IMR-90 (cell line): Measurements from ENCODE around the gene GZMM. TPM values are rescaled to one million over a fixed set of nuclear protein-coding genes. Genes with fewer than 3 reads are reported as not detected.
A peak's percentile ranks its signal among the peaks of the same experiment; 100 is the strongest.

Experiments used
- ATAC-seq: fragments of 200-7000 bp; cut with Tn5 transposase; 2 replicates; pipeline ENCODE4 v1.9.1; 2020; ENCODE audit warnings: low read depth, mild to moderate bottlenecking, moderate library complexity
- BruUV-seq: library from RNA; stranded (reverse); fragments of 400-500 nt; replicated peaks from 2 replicates; lab custom pipeline; 2021; lab: Mats Ljungman, UMichigan
- CTCF ChIA-PET: fragments of 300-600 bp; formaldehyde crosslinking; extraction: SDS; loops from one replicate; lab custom pipeline; 2021; ENCODE audit warnings: antibody characterized with exemption; lab: Yijun Ruan, JAX
- POLR2A ChIA-PET: fragments of 300-600 bp; sonication (Branson Sonifier 250); formaldehyde crosslinking; loops from one replicate; lab custom pipeline; 2022; ENCODE audit warnings: antibody characterized with exemption; ENCODE audit not compliant: unreplicated experiment; lab: Charles Lee
- DNase-seq: peaks from one replicate; pipeline ENCODE4 v3.0.0; 2013
- H2AFZ ChIP-seq: replicated peaks from 2 replicates; pipeline ENCODE3; 2013; ENCODE audit warnings: low read length, mild to moderate bottlenecking; ENCODE audit not compliant: poor library complexity
- H2AK5ac ChIP-seq: 2 replicates; pipeline ENCODE4 v1.6.1; 2013; ENCODE audit warnings: low read depth, low read length, inconsistent platforms
- H2AK9ac ChIP-seq: replicated peaks from 2 replicates; pipeline ENCODE3; 2013; ENCODE audit warnings: mild to moderate bottlenecking, low read depth, low read length, moderate library complexity; ENCODE audit not compliant: poor library complexity
- H2BK120ac ChIP-seq: 2 replicates; pipeline ENCODE4 v1.6.1; 2013; ENCODE audit warnings: low read depth, low read length, inconsistent platforms
- H2BK15ac ChIP-seq: 3 replicates; pipeline ENCODE4 v1.6.1; 2013; ENCODE audit warnings: low read depth, low read length, inconsistent platforms
- H2BK20ac ChIP-seq: 2 replicates; pipeline ENCODE4 v1.6.1; 2013; ENCODE audit warnings: low read depth, mild to moderate bottlenecking, inconsistent platforms, low read length, moderate library complexity
- H2BK5ac ChIP-seq: 2 replicates; pipeline ENCODE4 v1.6.1; 2013; ENCODE audit warnings: mild to moderate bottlenecking, low read depth, low read length, inconsistent platforms; ENCODE audit not compliant: poor library complexity, severe bottlenecking
- H3K14ac ChIP-seq: replicated peaks from 2 replicates; pipeline ENCODE4 v1.6.1; 2013; ENCODE audit warnings: low read depth, low read length, inconsistent platforms
- H3K18ac ChIP-seq: 2 replicates; pipeline ENCODE4 v1.6.1; 2013; ENCODE audit warnings: low read depth, low read length, control low read depth
- H3K23ac ChIP-seq: 2 replicates; pipeline ENCODE4 v1.6.1; 2013; ENCODE audit warnings: low read depth, low read length, inconsistent platforms
- H3K27ac ChIP-seq: 2 replicates; pipeline ENCODE4 v1.5.1; 2013; ENCODE audit warnings: mild to moderate bottlenecking, control low read depth, low read length; ENCODE audit not compliant: insufficient read depth
- H3K27me3 ChIP-seq: 2 replicates; pipeline ENCODE4 v1.6.1; 2013; ENCODE audit warnings: low read length; ENCODE audit not compliant: control insufficient read depth, insufficient read depth
- H3K36me3 ChIP-seq: 2 replicates; pipeline ENCODE4 v1.6.1; 2013; ENCODE audit warnings: low read length, mixed read lengths; ENCODE audit not compliant: control insufficient read depth, insufficient read depth
- H3K4ac ChIP-seq: 2 replicates; pipeline ENCODE4 v1.6.1; 2013; ENCODE audit warnings: low read depth, low read length, inconsistent platforms
- H3K4me1 ChIP-seq: 2 replicates; pipeline ENCODE4 v1.6.1; 2013; ENCODE audit warnings: low read length, mixed read lengths; ENCODE audit not compliant: control insufficient read depth, insufficient read depth
- H3K4me2 ChIP-seq: 2 replicates; pipeline ENCODE4 v1.6.1; 2013; ENCODE audit warnings: low read depth, mild to moderate bottlenecking, control low read depth, low read length, moderate library complexity
- H3K4me3 ChIP-seq: 2 replicates; pipeline ENCODE4 v1.5.1; 2013; ENCODE audit warnings: low read depth, mild to moderate bottlenecking, control low read depth, low read length, moderate library complexity; ENCODE audit not compliant: insufficient read depth
- H3K56ac ChIP-seq: 2 replicates; pipeline ENCODE4 v1.6.1; 2013; ENCODE audit warnings: low read length, inconsistent platforms; ENCODE audit not compliant: insufficient read depth; ENCODE audit errors: extremely low read depth
- H3K79me1 ChIP-seq, 2 experiments: 2 replicates each; pipeline ENCODE4 v1.6.1; 2013; ENCODE audit warnings: low read length in 2 of 2, inconsistent platforms in 1 of 2, low read depth in 1 of 2
- H3K9ac ChIP-seq: 2 replicates; pipeline ENCODE4 v1.6.1; 2013; ENCODE audit warnings: low read depth, low read length, control low read depth
- H3K9me1 ChIP-seq: 2 replicates; pipeline ENCODE4 v1.6.1; 2013; ENCODE audit warnings: low read length, inconsistent platforms; ENCODE audit not compliant: insufficient read depth
- H3K9me3 ChIP-seq: 2 replicates; pipeline ENCODE4 v1.6.1; 2013; ENCODE audit warnings: low read length; ENCODE audit not compliant: control insufficient read depth, insufficient read depth
- H4K20me1 ChIP-seq: 2 replicates; pipeline ENCODE4 v1.6.1; 2013; ENCODE audit warnings: low read length, inconsistent platforms; ENCODE audit not compliant: insufficient read depth
- H4K5ac ChIP-seq: 2 replicates; pipeline ENCODE4 v1.6.1; 2013; ENCODE audit warnings: mild to moderate bottlenecking, low read depth, low read length, control low read depth
- H4K8ac ChIP-seq, 2 experiments: 2 replicates each; pipeline ENCODE4 v1.6.1; 2013; ENCODE audit warnings: low read depth in 2 of 2, low read length in 2 of 2, control low read depth in 1 of 2, inconsistent platforms in 1 of 2
- H4K91ac ChIP-seq: 2 replicates; pipeline ENCODE4 v1.6.1; 2013; ENCODE audit warnings: low read depth, low read length, inconsistent platforms; ENCODE audit not compliant: insufficient read depth
- BHLHE40 ChIP-seq: fragments of 150-350 bp; IDR thresholded peaks from 2 replicates; pipeline ENCODE4 v1.6.1; 2016; ENCODE audit warnings: mild to moderate bottlenecking, low read depth, low read length
- CEBPB ChIP-seq: IDR thresholded peaks from 2 replicates; pipeline ENCODE4 v1.6.1; 2012; ENCODE audit warnings: low read depth, low read length, improper control_type of control experiment
- CHD1 ChIP-seq: IDR thresholded peaks from 2 replicates; pipeline ENCODE4 v1.6.1; 2012; ENCODE audit warnings: low read depth, low read length, improper control_type of control experiment
- CTCF ChIP-seq: conservative IDR thresholded peaks from 2 replicates; pipeline ENCODE4 v1.5.1; 2012; ENCODE audit warnings: mild to moderate bottlenecking, low read depth, low read length, improper control_type of control experiment
- ELK1 ChIP-seq: fragments of 150-350 bp; IDR thresholded peaks from 2 replicates; pipeline ENCODE4 v1.6.1; 2016; ENCODE audit warnings: low read depth, mild to moderate bottlenecking, low read length, moderate library complexity, borderline replicate concordance
- FOS ChIP-seq: fragments of 150-350 bp; IDR thresholded peaks from 2 replicates; pipeline ENCODE4 v1.6.1; 2016; ENCODE audit warnings: low read depth, low read length
- MAFK ChIP-seq: IDR thresholded peaks from 2 replicates; pipeline ENCODE4 v1.6.1; 2012; ENCODE audit warnings: low read depth, low read length, improper control_type of control experiment
- MAZ ChIP-seq: IDR thresholded peaks from 2 replicates; pipeline ENCODE4 v1.6.1; 2012; ENCODE audit warnings: low read depth, mild to moderate bottlenecking, low read length, improper control_type of control experiment, moderate library complexity, borderline replicate concordance
- MXI1 ChIP-seq: IDR thresholded peaks from 2 replicates; pipeline ENCODE4 v1.6.1; 2012; ENCODE audit warnings: low read depth, mild to moderate bottlenecking, low read length, moderate library complexity, borderline replicate concordance
- NFE2L2 ChIP-seq: fragments of 150-350 bp; IDR thresholded peaks from 2 replicates; pipeline ENCODE4 v1.6.1; 2016; ENCODE audit warnings: low read depth, mild to moderate bottlenecking, low read length
- POLR2A ChIP-seq: IDR thresholded peaks from 2 replicates; pipeline ENCODE4 v1.6.1; 2012; ENCODE audit warnings: mild to moderate bottlenecking, low read depth, low read length
- RCOR1 ChIP-seq: IDR thresholded peaks from 2 replicates; pipeline ENCODE4 v1.6.1; 2012; ENCODE audit warnings: mild to moderate bottlenecking, low read length, improper control_type of control experiment; ENCODE audit not compliant: insufficient replicate concordance
- RFX5 ChIP-seq: IDR thresholded peaks from 2 replicates; pipeline ENCODE4 v1.8.0; 2012; ENCODE audit warnings: low read depth, mild to moderate bottlenecking, low read length, moderate library complexity
- SMC3 ChIP-seq: fragments of 150-350 bp; IDR thresholded peaks from 2 replicates; pipeline ENCODE4 v1.6.1; 2016; ENCODE audit warnings: low read depth, mild to moderate bottlenecking, antibody characterized with exemption, low read length, moderate library complexity
- USF2 ChIP-seq: fragments of 150-350 bp; IDR thresholded peaks from 2 replicates; pipeline ENCODE4 v1.6.1; 2017; ENCODE audit warnings: mild to moderate bottlenecking, antibody characterized with exemption, low read length, low read depth
- WGBS, 2 experiments: methylation state at CpG; one replicate each; pipeline versions ENCODE4 v1.1.5 to v1.1.7; 2013; ENCODE audit warnings: missing lambda C conversion rate in 2 of 2; ENCODE audit not compliant: insufficient read length in 1 of 2; ENCODE audit errors: extremely low coverage in 2 of 2; 5-methylcytosine and 5-hydroxymethylcytosine counted together
- dilution Hi-C: fragments of 300-500 bp; cut with HindIII; formaldehyde crosslinking; loops from one replicate; pipeline ENCODE4 v1.14.3; 2018; ENCODE audit warnings: low sequenced_read_pairs; ENCODE audit not compliant: unreplicated experiment
- in situ Hi-C: fragments of 300-500 bp; cut with MboI; formaldehyde crosslinking; loops from 3 replicates; pipeline ENCODE4 v1.14.3; 2019; ENCODE audit warnings: low sequenced_read_pairs, inconsistent platforms, mixed read lengths
- intact Hi-C: fragments of 100-400 bp; cut with micrococcal nuclease; formaldehyde crosslinking; loops from 2 replicates; pipeline ENCODE4 v1.10.0; 2022
- polyA plus RNA-seq, 3 experiments: library from polyadenylated mRNA; depleted of rRNA; stranded (reverse); fragments of >200 nt; gene quantifications; 2 replicates each; pipeline ENCODE4 v1.2.3, GENCODE V29; 2012; ENCODE audit warnings: low replicate concordance in 1 of 3
- total RNA-seq: library from RNA; depleted of rRNA; stranded (reverse); fragments of >200 nt; gene quantifications from 2 replicates; pipeline ENCODE4 v1.2.3, GENCODE V29; 2012

GZMM gene
- total and polyA plus RNA-seq, 2 of the 4 experiments (the other 2 are of a cell fraction): 0.24 TPM; not detected in 1

GRCh38 chr19:576768-577438 is 33.0 kb downstream of the GZMM start:
- no peak overlapping the region for H4K5ac ChIP-seq
- H4K91ac ChIP-seq: no peak overlapping the region
- in situ Hi-C loops (no loop called here), dilution Hi-C loops (no loop called here), intact Hi-C loops (no loop called here)
- no peak overlapping the region for H2AFZ ChIP-seq
- no peak overlapping the region for H2BK5ac ChIP-seq
- no peak overlapping the region for H3K4me3 ChIP-seq
- H3K36me3 ChIP-seq: peaks cover 17% of the 10 kb centered on the region; the same call in 1 of the 2 replicates
- H3K18ac ChIP-seq: no peak overlapping the region
- no peak overlapping the region for H3K9ac ChIP-seq
- no peak overlapping the region for H2BK20ac ChIP-seq
- peak overlapping the region in 1 of 2 experiments; percentile 46; a peak in 1 of 4 replicates for H4K8ac ChIP-seq
- H3K79me1 ChIP-seq: peaks cover 0 to 66% of the 10 kb centered on the region in 2 experiments; a peak in 2 of 4 replicates
- DNase-seq (no peak), ATAC-seq (no peak)
- H2BK15ac ChIP-seq: no peak overlapping the region
- no peak overlapping the region for H2AK9ac ChIP-seq
- 91% methylated on average over 18 of the region's 28 CpGs; no CpG with 5 or more reads in 1 of the 2 experiments for WGBS, 2 experiments
- ChIA-PET POLR2A (no interaction called here), CTCF (interaction anchor here (0.6 kb wide), 1 partner anchor 49 kb away, joined by 6 read pairs; no protein-coding TSS in a partner anchor)
- peaks cover 83% of the 10 kb centered on the region for H4K20me1 ChIP-seq
- H3K56ac ChIP-seq: no peak overlapping the region
- no peak overlapping the region for H2BK120ac ChIP-seq
- peaks cover 7% of the 10 kb centered on the region; the same call in 1 of the 2 replicates for H3K9me1 ChIP-seq
- no peak overlapping the region for H3K4me2 ChIP-seq
- H3K27me3 ChIP-seq: no peaks in the 10 kb centered on the region
- BruUV-seq: no TSS peak
- H2AK5ac ChIP-seq: peak overlapping the region; percentile 39; the same call in 1 of the 2 replicates
- H3K14ac ChIP-seq: no peak overlapping the region
- H3K4me1 ChIP-seq: peaks cover 20% of the 10 kb centered on the region
- H3K4ac ChIP-seq: no peak overlapping the region
- H3K23ac ChIP-seq: no peak overlapping the region
- H3K27ac ChIP-seq: no peak overlapping the region
- no peaks in the 10 kb centered on the region for H3K9me3 ChIP-seq
- TF ChIP-seq USF2 (no peak), MAFK (no peak), MAZ (no peak), CTCF (no peak), NFE2L2 (no peak), SMC3 (no peak), CHD1 (no peak), ELK1 (no peak), MXI1 (no peak), FOS (no peak), RCOR1 (no peak), BHLHE40 (no peak), CEBPB (no peak), POLR2A (no peak), RFX5 (no peak)
